ENCODE measurements around the gene GNA14. TPM values are rescaled to one million over a fixed set of nuclear protein-coding genes. Genes with fewer than 3 reads are reported as not detected.
"Not testable (repeated sequence)": the region's sequence is repeated elsewhere in the genome, so short reads cannot be mapped to it uniquely, and the experiment has no call there.

The GNA14 gene
- 0.44 TPM for polyA plus RNA-seq (2013, experiment 1 of 4)
- polyA plus RNA-seq (2013, experiment 2 of 4), result 0.14 TPM
- polyA plus RNA-seq (2013, experiment 3 of 4), result not detected
- not detected for polyA plus RNA-seq (2013, experiment 4 of 4)

DNA sequence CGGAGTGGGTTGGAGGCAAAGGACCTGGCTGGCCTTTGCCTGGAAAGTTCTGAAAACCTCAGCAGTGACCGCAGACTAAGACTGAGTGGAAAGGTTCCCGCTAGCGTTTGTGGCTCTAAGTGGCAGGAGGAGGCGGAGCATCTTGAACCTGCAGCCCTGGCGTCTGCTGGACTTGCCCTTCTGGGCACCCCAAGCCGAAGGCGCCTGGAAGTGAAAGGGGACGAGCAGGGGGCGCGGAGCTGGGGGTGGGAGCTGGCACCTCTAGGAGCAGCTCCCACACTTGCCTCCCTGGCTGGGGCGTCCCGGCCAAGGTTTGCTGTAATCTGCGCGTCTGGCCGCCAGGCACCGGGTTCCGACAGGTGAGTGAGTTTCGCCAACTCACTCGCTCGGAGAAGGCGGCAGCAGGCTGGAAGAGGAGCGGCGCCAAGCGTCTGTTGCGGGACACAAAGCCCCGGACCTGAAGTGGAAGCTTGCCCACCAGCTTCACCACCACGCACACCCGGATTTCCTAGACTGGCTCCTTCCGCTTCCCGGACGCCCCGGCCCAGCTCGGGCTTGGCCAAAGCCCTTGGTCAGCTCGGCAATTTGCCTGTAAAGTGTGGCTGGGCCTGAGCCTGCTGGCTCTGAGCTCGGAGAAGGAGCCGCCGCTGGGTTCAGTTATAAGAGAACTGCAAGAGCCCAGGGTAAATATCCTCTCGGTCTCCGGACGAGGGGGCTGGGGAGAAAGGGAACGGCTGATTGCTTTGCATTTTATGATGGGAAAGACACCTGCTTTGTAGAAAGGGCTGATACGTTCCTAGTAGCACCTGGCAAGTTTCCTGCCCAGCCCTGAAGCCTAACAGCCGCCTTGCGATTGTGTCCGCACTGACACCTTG, at the start of gene GNA14:
GNA14 (minus strand) TSS at position 89 of the 875 bp plus-strand sequence. CDS start 529 bp downstream, outside the sequence.
- Histone ChIP-seq H3K27me3 (ENCODE audit: control insufficient read depth, insufficient read depth, low read length, poor library complexity, severe bottlenecking) (peaks cover 54% of the 10 kb centered on the region), H3K9me3 (ENCODE audit: control insufficient read depth, low read length) (no peaks in the 10 kb centered on the region), H3K27ac (ENCODE audit: insufficient read depth, low read depth, low read length, poor library complexity, severe bottlenecking) (no peak within 1 kb of the TSS), H3K36me3 (ENCODE audit: control insufficient read depth, insufficient read depth, low read length) (no peaks in the 10 kb centered on the region), H3K4me1 (ENCODE audit: control insufficient read depth, insufficient read depth, low read length) (peaks cover 6% of the 10 kb centered on the region), H3K4me3 (ENCODE audit: insufficient read depth, low read depth, low read length) (peak within 1 kb of the TSS; percentile 38)
- WGBS, 2 experiments, result 8 to 10% methylated on average over 46 of the region's 46 CpGs

DNA sequence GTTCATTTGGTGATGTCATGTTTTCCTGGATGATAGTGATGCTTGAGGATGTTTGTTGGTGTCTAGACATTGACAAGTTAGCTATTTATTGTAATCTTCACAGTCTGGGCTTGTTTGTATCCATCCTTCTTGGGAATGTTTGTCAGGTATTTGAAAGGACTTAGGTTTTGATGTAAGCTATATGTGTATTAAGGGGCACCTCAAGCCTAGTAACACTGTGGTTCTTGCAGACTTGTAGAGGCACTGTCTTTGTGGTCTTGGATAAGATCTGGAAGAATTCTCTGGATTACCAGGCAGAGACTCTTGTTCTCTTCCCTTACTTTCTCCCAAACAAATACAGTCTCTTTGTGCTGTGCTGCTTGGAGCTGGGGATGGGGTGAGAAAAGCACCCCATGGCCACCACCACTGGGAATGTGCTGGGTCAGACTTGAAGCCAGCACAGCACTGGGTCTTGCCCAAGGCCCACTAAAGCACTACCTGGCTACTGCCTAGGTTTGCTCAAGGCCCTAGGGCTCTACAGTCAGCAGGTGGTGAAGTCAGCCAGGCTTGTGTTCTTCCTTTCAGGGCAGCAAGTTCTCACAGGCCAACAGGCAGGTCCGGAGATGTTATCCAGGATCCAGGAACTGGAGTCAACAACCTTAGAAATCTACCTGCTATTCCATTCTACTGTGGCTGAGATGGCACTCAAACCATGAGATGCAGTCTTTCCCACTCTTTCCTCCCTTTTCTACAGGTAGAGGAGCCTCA, 49.3 kb upstream of the GNA14 start:
- Histone ChIP-seq H3K27ac (ENCODE audit: insufficient read depth, low read depth, low read length, poor library complexity, severe bottlenecking) (no peak overlapping the region), H3K4me3 (ENCODE audit: insufficient read depth, low read depth, low read length) (no peak overlapping the region), H3K9me3 (ENCODE audit: control insufficient read depth, low read length) (no peaks in the 10 kb centered on the region), H3K36me3 (ENCODE audit: control insufficient read depth, insufficient read depth, low read length) (no peaks in the 10 kb centered on the region), H3K4me1 (ENCODE audit: control insufficient read depth, insufficient read depth, low read length) (no peaks in the 10 kb centered on the region), H3K27me3 (ENCODE audit: control insufficient read depth, insufficient read depth, low read length, poor library complexity, severe bottlenecking) (no peaks in the 10 kb centered on the region)
- WGBS, 2 experiments, result 94 to 97% methylated on average over 1 of the region's 1 CpG

DNA sequence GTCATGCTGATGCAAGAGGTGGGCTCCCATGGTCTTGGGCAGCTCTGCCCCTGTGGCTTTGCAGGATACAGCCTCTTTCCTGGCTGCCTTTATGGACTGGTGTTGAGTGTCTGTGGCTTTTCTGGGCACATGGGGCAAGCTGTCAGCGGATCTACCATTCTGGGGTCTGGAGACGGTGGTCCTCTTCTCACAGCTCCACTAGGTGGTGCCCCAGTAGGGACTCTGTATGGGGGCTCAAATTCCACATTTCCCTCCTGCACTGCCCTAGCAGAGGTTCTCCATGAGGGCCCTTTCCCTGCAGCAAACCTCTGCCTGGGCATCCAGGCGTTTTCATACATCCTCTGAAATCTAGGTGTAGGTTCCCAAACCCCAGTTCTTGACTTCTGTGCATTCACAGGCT, 42.6 kb upstream of the GNA14 start:
- not testable (repeated sequence) for H3K4me3 ChIP-seq (ENCODE audit: insufficient read depth, low read depth, low read length); H3K9me3 ChIP-seq (ENCODE audit: control insufficient read depth, low read length); H3K27ac ChIP-seq (ENCODE audit: insufficient read depth, low read depth, low read length, poor library complexity, severe bottlenecking); H3K27me3 ChIP-seq (ENCODE audit: control insufficient read depth, insufficient read depth, low read length, poor library complexity, severe bottlenecking); H3K36me3 ChIP-seq (ENCODE audit: control insufficient read depth, insufficient read depth, low read length); H3K4me1 ChIP-seq (ENCODE audit: control insufficient read depth, insufficient read depth, low read length)
- 89 to 90% methylated on average over 3 of the region's 3 CpGs for WGBS, 2 experiments

DNA sequence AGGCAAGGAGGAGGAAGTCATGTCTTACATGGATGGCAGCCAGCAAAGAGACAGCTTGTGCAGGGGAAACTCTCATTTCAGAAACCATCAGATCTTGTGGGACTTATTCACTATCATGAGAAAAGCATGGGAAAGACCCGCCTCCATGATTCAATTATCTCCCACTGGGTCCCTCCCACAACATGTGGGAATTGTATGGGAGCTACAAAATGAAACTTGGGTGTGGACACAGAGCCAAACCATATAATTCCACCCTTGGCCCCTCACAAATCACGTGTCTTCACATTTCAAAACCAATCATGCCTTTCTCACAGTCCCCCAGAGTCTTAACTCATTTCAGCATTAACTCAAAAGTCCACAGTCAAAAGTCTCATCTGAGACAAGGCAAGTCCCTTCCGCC, 42.0 kb upstream of the GNA14 start:
- not testable (repeated sequence) for H3K27ac ChIP-seq (ENCODE audit: insufficient read depth, low read depth, low read length, poor library complexity, severe bottlenecking); H3K4me3 ChIP-seq (ENCODE audit: insufficient read depth, low read depth, low read length); H3K36me3 ChIP-seq (ENCODE audit: control insufficient read depth, insufficient read depth, low read length); H3K27me3 ChIP-seq (ENCODE audit: control insufficient read depth, insufficient read depth, low read length, poor library complexity, severe bottlenecking); H3K9me3 ChIP-seq (ENCODE audit: control insufficient read depth, low read length); H3K4me1 ChIP-seq (ENCODE audit: control insufficient read depth, insufficient read depth, low read length)
- WGBS, 2 experiments, result 92 to 93% methylated on average over 3 of the region's 3 CpGs

DNA sequence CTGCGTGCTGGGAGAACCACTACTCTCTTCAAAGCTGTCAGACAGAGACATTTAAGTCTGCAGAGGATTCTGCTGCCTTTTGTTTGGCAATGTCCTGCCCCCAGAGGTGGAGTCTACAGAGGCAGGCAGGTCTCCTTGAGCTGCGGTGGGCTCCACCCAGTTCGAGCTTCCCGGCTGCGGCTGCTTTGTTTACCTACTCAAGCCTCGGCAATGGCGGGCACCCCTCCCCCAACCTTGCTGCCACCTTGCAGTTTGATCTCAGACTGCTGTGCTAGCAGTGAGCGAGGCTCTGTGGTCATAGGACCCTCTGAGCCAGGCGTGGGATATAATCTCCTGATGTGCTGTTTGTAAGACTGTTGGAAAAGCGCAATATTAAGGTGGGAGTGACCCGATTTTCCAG, 39.6 kb upstream of the GNA14 start:
- WGBS, 2 experiments, result 88 to 96% methylated on average over 11 of the region's 11 CpGs
- H3K27me3 ChIP-seq (ENCODE audit: control insufficient read depth, insufficient read depth, low read length, poor library complexity, severe bottlenecking); H3K4me1 ChIP-seq (ENCODE audit: control insufficient read depth, insufficient read depth, low read length); H3K36me3 ChIP-seq (ENCODE audit: control insufficient read depth, insufficient read depth, low read length); H3K9me3 ChIP-seq (ENCODE audit: control insufficient read depth, low read length); H3K4me3 ChIP-seq (ENCODE audit: insufficient read depth, low read depth, low read length); H3K27ac ChIP-seq (ENCODE audit: insufficient read depth, low read depth, low read length, poor library complexity, severe bottlenecking): not testable (repeated sequence)

DNA sequence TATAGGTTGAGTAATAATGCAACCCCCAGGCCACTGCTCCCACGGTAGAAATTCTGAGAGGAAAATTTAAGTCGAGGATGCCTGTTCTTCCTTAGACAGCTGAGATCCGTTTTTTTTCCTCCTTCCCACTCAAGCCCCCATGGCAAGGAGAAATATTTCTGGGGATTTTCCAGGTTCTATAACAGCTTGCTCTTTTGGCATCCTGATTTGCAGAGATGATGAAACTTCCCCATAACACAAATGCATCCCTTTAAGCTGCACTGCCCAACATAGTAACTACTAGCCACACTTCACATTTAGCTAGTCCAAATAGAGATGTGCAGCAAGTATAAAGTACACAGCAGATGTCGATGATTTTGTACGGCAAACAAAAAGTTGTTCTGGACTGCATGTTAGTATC, 32.5 kb upstream of the GNA14 start:
- no peak overlapping the region for H3K4me3 ChIP-seq (ENCODE audit: insufficient read depth, low read depth, low read length)
- H3K27me3 ChIP-seq (ENCODE audit: control insufficient read depth, insufficient read depth, low read length, poor library complexity, severe bottlenecking), result no peaks in the 10 kb centered on the region
- 94 to 95% methylated on average over 5 of the region's 5 CpGs for WGBS, 2 experiments
- H3K36me3 ChIP-seq (ENCODE audit: control insufficient read depth, insufficient read depth, low read length), result no peaks in the 10 kb centered on the region
- no peaks in the 10 kb centered on the region for H3K9me3 ChIP-seq (ENCODE audit: control insufficient read depth, low read length)
- no peak overlapping the region for H3K27ac ChIP-seq (ENCODE audit: insufficient read depth, low read depth, low read length, poor library complexity, severe bottlenecking)
- no peaks in the 10 kb centered on the region for H3K4me1 ChIP-seq (ENCODE audit: control insufficient read depth, insufficient read depth, low read length)

DNA sequence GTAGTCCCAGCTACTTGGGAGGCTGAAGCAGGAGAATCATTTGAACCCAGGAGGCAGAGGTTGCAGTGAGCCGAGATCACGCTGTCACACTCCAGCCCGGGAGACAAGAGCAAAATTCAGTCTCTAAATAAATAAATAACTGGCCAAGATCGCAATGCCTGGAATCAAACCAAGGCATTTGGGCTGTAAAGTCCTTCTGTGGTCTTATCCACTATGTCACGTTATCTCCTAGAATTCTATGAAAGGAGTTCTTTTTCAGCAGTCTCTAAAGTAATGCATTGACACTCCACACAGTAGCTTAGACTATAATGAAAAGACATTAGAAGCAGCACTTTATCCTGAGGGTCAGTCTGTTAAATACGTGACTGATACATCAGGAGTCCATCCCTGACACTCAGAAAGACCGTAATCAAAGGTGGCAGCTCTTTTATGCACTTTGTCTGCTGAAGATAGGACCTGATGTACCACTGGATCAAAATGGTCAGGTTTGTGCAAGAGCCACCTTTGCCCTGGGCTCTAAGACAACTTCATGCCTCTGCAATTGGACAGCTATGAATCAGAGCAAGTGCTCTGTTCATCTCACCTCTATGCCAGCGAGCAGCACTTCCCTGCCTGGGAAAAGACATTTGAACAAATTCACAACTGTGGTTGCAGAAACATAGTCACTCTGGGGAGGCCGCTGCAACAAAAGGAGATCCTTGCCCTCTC, 31.7 kb upstream of the GNA14 start:
- no peaks in the 10 kb centered on the region for H3K27me3 ChIP-seq (ENCODE audit: control insufficient read depth, insufficient read depth, low read length, poor library complexity, severe bottlenecking)
- H3K36me3 ChIP-seq (ENCODE audit: control insufficient read depth, insufficient read depth, low read length), result no peaks in the 10 kb centered on the region
- H3K4me3 ChIP-seq (ENCODE audit: insufficient read depth, low read depth, low read length), result no peak overlapping the region
- H3K27ac ChIP-seq (ENCODE audit: insufficient read depth, low read depth, low read length, poor library complexity, severe bottlenecking), result no peak overlapping the region
- H3K9me3 ChIP-seq (ENCODE audit: control insufficient read depth, low read length), result no peaks in the 10 kb centered on the region
- H3K4me1 ChIP-seq (ENCODE audit: control insufficient read depth, insufficient read depth, low read length), result no peaks in the 10 kb centered on the region
- WGBS, 2 experiments, result 93% methylated on average over 9 of the region's 9 CpGs

DNA sequence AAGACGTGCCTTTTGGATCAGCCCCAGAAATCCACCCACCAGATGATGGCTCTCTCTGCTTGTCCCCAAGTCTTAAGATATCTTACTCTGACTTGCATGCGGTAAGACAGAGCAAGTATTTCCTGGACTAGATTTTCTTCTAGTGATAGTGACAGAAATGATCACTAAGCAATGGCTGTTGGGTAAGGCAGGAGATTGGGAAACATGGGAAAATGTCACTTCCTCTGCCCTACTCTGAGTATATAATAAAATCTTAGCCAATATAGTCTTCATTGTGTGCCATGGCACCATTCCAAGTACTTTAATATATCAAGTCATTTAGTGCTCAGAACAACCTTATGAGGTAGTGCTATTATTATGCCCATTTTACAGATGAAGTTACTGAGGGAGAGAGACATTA, 31.0 kb upstream of the GNA14 start:
- H3K9me3 ChIP-seq (ENCODE audit: control insufficient read depth, low read length), result no peaks in the 10 kb centered on the region
- 90 to 93% methylated on average over 2 of the region's 2 CpGs for WGBS, 2 experiments
- no peaks in the 10 kb centered on the region for H3K4me1 ChIP-seq (ENCODE audit: control insufficient read depth, insufficient read depth, low read length)
- H3K36me3 ChIP-seq (ENCODE audit: control insufficient read depth, insufficient read depth, low read length), result no peaks in the 10 kb centered on the region
- no peak overlapping the region for H3K4me3 ChIP-seq (ENCODE audit: insufficient read depth, low read depth, low read length)
- H3K27me3 ChIP-seq (ENCODE audit: control insufficient read depth, insufficient read depth, low read length, poor library complexity, severe bottlenecking), result no peaks in the 10 kb centered on the region
- H3K27ac ChIP-seq (ENCODE audit: insufficient read depth, low read depth, low read length, poor library complexity, severe bottlenecking), result no peak overlapping the region

DNA sequence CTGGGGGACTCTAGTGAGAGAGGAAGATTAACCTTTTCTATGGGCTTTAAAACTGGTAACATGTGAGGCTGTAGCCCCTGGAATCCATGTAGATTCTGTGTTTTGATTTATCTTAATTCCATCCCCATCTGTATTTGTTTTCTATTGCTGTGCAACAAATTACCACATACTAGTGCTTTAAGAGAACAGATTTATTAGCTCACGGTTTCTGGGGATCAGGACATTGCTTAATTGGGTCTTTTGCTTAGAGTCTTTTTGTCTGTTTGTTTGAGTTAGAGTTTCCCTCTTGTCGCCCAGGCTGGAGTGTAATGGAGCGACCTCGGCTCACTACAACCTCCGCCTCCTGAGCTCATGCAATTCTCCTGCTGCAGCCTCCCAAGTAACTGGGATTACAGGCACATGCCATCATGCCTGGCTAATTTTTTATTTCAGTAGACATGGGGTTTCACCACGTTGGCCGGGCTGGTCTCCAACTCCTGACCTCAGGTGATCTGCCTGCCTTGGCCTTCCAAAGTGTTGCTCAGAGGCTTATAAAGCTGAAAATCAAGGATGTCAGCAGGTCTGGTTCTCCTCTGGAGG, 29.9 kb upstream of the GNA14 start:
- H3K9me3 ChIP-seq (ENCODE audit: control insufficient read depth, low read length), result no peaks in the 10 kb centered on the region
- no peak overlapping the region for H3K27ac ChIP-seq (ENCODE audit: insufficient read depth, low read depth, low read length, poor library complexity, severe bottlenecking)

More for the DNA sequence above, 29.9 kb upstream of the GNA14 start:
- Histone ChIP-seq H3K4me3 (ENCODE audit: insufficient read depth, low read depth, low read length) (no peak overlapping the region), H3K36me3 (ENCODE audit: control insufficient read depth, insufficient read depth, low read length) (no peaks in the 10 kb centered on the region), H3K27me3 (ENCODE audit: control insufficient read depth, insufficient read depth, low read length, poor library complexity, severe bottlenecking) (no peaks in the 10 kb centered on the region), H3K4me1 (ENCODE audit: control insufficient read depth, insufficient read depth, low read length) (no peaks in the 10 kb centered on the region)
- WGBS, 2 experiments, result 92 to 94% methylated on average over 7 of the region's 7 CpGs

All from ectodermal cell (in vitro differentiated cells).